GM19099 (cell line): ENCODE data around the gene ARL6IP4.

Experiments
- POLR2A ChIP-seq: IDR thresholded peaks from 3 replicates; pipeline ENCODE4 v1.6.1; 2011; ENCODE audit warnings: low read depth; ENCODE audit not compliant: insufficient read length; ENCODE audit errors: extremely low read depth

ARL6IP4 gene

DNA sequence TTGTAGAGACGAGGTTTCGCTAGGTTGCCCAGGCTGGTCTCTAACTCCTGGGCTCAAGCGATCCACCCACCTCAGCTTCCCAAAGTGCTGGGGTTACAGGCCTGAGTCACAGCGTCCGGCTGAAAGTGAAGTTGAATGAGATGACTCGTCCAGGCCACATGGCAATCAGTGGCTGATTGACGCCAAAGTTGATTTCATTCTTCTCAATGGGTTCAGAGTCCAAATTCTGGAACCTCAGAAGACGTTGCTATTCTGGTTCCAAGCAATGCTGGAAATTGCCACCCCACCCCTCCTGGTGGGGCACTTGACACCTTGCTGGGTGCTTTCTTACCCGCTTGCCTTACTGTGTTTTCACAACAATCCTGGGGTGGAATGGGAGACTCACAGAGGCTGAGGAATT, 29.1 kb upstream of the ARL6IP4 start:
- TF ChIP-seq POLR2A = no peak

GRCh38 chr12:122951979-122952892, 28.2 kb upstream of the ARL6IP4 start:
- TF ChIP-seq POLR2A = no peak

DNA sequence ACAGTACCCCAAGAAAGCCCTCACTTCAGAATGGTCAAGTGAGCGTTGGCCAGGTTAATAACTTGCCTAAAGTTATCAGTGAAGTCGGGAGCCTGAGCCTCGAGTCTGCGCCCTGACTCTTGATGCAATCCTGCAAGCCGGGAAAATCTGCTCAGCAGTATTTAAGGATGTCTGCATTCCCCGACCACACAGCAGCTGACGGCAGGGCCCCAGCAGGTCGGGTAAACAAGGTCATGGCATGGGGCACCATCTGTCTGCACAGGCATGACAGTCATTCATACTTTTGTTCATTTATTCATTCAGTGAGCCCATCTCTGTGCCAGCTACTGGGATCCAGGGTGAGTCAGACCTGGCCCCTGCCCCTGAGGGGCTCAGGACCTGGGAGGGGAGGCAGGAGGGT, 25.3 kb upstream of the ARL6IP4 start:
- no peak for TF ChIP-seq POLR2A

DNA sequence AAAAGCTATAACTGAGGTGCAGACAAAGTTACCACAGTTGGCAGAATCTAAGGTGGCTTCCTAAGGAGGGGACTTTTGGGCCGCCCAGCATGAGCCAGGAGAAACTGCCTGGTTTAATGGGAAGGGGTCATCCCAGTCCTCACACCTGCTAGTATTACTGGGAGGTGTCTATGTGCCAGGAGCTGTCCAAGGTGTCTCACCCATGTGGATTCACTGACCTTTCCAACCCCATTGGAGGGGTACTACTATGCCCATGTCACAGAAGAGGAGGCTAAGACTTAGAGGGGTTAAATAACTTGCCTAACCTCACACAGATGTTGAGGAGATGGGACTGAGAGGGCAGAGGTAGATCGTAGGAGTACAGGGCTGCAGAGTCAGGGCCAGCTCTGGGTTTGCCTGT, 24.4 kb upstream of the ARL6IP4 start:
- no peak for TF ChIP-seq POLR2A

DNA sequence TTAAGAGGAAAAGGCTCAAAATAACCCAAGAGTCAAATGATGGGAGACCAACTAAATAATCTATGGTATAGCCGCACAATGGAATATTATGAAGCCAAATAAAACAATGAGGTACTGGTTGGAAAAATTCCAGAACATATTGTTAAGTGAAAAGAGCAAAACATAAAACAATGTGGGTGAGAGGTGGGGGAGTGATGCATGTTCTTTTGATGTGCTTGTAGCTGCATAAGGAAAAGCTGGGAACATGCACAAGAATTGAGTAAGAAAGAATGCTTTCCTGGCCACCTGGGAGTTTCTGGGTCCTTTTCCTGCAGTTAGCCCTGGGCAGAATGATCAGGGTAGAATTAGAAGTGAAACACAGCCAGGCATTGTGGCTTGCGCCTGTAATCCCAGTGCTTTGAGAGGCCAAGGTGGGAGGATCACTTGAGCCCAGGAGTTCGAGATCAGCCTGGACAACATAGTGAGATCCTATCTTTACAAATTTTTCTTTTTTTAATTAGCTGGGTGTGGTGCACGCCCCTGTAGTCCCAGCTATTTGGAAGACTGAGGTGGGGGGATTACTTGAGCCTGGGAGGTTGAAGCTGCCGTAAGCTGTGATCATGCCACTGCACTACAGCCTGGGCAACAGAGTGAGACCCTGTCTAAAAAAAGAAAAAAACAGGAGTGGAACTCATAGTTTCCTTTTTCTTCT, 22.1 kb upstream of the ARL6IP4 start:
- TF ChIP-seq POLR2A = no peak

DNA sequence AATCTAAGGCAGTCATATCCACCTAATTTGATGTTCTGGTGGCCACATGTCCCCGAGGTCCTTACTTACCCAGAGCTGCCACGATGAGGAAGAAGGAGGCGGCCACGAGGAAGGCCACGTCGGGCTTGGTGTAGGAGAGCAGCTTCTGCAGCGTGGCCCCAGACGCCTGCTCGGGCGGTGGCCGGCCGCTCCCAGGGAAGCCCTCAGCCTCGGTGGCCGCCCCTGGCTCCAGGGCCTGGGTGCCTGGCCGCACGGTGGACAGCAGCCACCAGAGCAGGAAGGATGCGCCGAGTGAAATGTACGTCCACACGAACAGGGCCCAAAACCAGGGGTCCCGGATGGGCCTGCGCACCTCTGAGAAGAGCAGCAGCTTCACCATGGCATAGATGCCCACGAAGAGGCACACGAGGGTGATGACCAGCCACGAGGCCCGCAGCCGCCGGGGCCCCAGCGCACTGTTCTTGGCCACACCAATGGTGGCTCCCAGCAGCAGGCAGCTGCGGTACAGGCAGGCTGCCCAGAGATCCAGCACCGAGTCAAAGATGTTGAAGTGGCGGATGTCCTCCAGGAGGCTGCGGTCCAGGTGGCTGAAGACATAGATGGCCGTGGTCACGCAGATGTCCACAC, 20.8 kb upstream of the ARL6IP4 start:
- no peak for TF ChIP-seq POLR2A

DNA sequence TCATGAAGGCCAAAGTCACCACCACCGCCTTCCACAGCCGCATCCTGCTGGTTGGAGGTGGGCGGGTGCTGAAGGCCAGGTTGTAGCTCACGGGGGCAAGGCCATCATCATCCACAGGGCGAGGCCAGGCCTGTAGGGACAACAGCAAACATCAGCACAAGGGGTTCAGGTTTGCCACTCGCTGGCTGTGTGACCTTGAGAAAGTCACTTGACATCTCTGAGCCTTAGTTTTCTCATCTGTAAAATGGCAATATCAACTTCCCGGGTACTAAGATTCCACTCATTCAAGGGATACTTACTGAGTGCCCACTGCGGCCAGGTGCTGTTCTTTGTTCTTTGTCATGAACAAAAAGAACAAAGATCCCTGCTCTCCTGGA, 20.3 kb upstream of the ARL6IP4 start:
- no peak for TF ChIP-seq POLR2A

DNA sequence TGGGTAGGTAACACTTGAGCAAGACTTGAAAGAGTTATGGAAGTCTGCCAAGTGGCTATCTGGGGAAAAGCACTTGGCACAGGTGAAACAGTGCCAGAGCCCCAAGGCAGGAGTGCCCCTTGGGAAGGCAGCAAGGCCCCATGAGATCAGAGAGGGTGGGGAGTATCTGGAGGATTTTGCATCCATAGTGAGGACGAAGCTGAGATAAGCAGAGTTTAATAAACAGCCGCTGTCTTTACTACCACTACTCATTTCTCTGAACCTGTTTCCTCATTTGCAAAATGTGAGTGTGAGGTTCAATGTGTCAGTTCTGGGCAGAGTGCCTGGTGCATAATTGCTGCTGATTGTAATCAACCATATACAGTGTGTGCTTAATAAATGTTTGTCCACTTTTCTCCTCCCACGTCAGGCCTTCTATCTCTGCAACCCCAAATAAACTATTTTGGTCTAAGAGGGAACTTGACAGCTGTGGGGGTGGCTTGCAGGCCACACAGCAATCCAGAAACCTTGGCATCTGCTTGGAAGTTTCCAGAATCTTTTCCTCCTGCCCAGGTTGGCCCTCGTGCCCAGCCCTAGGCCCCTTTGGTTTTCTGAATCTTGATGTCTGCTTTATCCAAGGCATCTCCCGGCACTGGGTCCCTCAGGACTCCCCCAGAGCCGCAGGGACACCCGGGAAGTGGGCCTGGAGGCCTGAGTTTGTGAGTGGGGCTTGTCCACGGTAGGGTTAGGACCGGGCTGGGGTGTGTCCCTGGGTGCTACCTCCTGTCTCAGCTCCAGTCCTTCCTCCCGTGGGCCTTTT, 18.8 kb upstream of the ARL6IP4 start:
- no peak for TF ChIP-seq POLR2A

DNA sequence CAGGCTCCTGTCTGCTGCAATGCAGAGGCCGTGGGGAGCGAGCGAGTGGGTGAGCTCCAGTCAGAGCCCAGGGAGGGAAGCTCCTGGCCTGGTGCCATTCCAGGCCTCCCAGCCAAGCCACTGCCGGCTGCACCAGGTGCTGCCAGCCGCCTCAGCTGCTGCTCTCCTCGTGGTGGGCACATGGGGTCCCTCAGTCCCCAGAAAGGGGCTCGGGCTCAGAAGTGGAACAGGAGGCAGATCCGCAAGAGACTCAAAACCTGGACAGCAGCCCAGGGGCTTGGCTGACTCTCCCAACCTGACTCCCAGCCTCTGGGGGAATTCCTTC, 16.6 kb upstream of the ARL6IP4 start:
- no peak for TF ChIP-seq POLR2A

GRCh38 chr12:122964439-122965257, 15.8 kb upstream of the ARL6IP4 start:
- no peak for TF ChIP-seq POLR2A

DNA sequence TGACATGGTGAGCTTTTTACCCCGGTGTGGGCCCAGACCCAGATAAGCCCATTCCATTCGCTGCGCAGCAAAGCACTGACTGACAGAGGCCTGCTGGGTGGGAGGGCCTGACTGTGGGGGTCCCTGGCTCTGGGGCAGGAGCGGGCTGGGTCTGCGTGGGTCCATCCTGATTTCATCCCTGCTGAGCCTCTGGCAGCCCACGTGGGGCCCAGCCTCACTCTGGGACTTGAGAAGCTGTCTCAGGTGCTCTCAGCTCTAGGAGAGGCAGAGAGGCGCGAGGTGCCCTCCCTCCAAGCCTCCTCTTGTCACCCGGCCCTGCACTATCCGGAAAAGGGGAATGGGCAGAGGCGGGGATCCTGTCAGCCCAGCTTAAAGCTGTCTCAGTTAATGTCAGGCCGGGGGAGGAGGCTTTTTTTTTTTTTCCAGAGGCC, 15.1 kb upstream of the ARL6IP4 start:
- TF ChIP-seq POLR2A = no peak

GRCh38 chr12:122965851-122966742, 14.4 kb upstream of the ARL6IP4 start, which contains the start of gene ABCB9:
Gene ABCB9, minus strand, starts transcription at chr12:122966463. Its CDS starts 6,228 bp downstream, at chr12:122960235.
- peak; percentile 19 for TF ChIP-seq POLR2A
